Measurements from ENCODE around the gene ELMO1.

Gene ELMO1

GRCh38 chr7:37035631-37036030 lies 413.0 kb downstream of the ELMO1 start:
- DNase-seq: no peak

- DNase-seq: no peak
Measured at GRCh38 chr7:37033141-37033540, 415.5 kb downstream of the ELMO1 start.

GRCh38 chr7:37032258-37032601 lies 416.4 kb downstream of the ELMO1 start:
- DNase-seq: no peak

- peak; percentile 73 for DNase-seq
Measured at GRCh38 chr7:37031571-37032257, 416.9 kb downstream of the ELMO1 start.

GRCh38 chr7:37028909-37029440 lies 419.7 kb downstream of the ELMO1 start:
- no peak for DNase-seq

GRCh38 chr7:37027557-37028341 lies 420.9 kb downstream of the ELMO1 start:
- DNase-seq: no peak

- no peak for DNase-seq
Measured at GRCh38 chr7:37027104-37027503, 421.6 kb downstream of the ELMO1 start.

- no peak for DNase-seq
Measured at GRCh38 chr7:37018954-37019353, 429.7 kb downstream of the ELMO1 start.

GRCh38 chr7:37016064-37016878 lies 432.4 kb downstream of the ELMO1 start:
- DNase-seq: no peak

GRCh38 chr7:37015353-37016034 lies 433.2 kb downstream of the ELMO1 start:
- no peak for DNase-seq

GRCh38 chr7:37013771-37014170 lies 434.9 kb downstream of the ELMO1 start:
- no peak for DNase-seq

- no peak for DNase-seq
Measured at GRCh38 chr7:37011151-37011890, 437.3 kb downstream of the ELMO1 start.

GRCh38 chr7:37009125-37009675 lies 439.5 kb downstream of the ELMO1 start:
- no peak for DNase-seq

GRCh38 chr7:37007691-37008090 lies 441.0 kb downstream of the ELMO1 start:
- DNase-seq: no peak

GRCh38 chr7:37007268-37007667 lies 441.4 kb downstream of the ELMO1 start:
- no peak for DNase-seq

GRCh38 chr7:37006764-37007163 lies 441.9 kb downstream of the ELMO1 start:
- no peak for DNase-seq

- no peak for DNase-seq
Measured at GRCh38 chr7:37000511-37000910, 448.2 kb downstream of the ELMO1 start.

- no peak for DNase-seq
Measured at GRCh38 chr7:36999626-37000485, 448.8 kb downstream of the ELMO1 start.

- DNase-seq: no peak
Measured at GRCh38 chr7:36995776-36996175, 452.9 kb downstream of the ELMO1 start.

- DNase-seq: no peak
Measured at GRCh38 chr7:36994456-36995112, 454.1 kb downstream of the ELMO1 start.

Data from NCI-H1436 treated with DMSO at 0.1 percent for 48 hours (cell line).